ENCODE results near the gene STARD3NL. TPM values are rescaled to one million over a fixed set of nuclear protein-coding genes. Genes with fewer than 3 reads are reported as not detected.
A peak's percentile ranks its signal among the peaks of the same experiment; 100 is the strongest.

STARD3NL gene, protein sequence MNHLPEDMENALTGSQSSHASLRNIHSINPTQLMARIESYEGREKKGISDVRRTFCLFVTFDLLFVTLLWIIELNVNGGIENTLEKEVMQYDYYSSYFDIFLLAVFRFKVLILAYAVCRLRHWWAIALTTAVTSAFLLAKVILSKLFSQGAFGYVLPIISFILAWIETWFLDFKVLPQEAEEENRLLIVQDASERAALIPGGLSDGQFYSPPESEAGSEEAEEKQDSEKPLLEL
- polyA plus RNA-seq (28.3 to 45.1 TPM (median 32.8 TPM) in 3 replicates), polyA minus RNA-seq (5.8 to 17.8 TPM (median 12.1 TPM) in 3 replicates)
- polyA plus RNA-seq (2011; ENCODE audit: low read depth), result 7.7 TPM
- polyA plus RNA-seq (2011; cell fraction: cytosol; rRNA removed), result 24.7 and 39.8 TPM in 2 replicates
- 13.0 and 14.4 TPM in 2 replicates for polyA plus RNA-seq (2011; cell fraction: nucleus; rRNA removed)
- polyA plus RNA-seq (2012; ENCODE audit: low replicate concordance), result 7.9 and 26.4 TPM in 2 replicates
- polyA minus RNA-seq (2011; cell fraction: cytosol; rRNA and poly(A)+ RNA removed), result 11.5 TPM
- 6.1 and 7.9 TPM in 2 replicates for polyA minus RNA-seq (2011; cell fraction: nucleus; rRNA and poly(A)+ RNA removed)

GRCh38 chr7:38178004-38178694 lies at the start of gene STARD3NL:
Gene STARD3NL (plus strand): TSS chr7:38178245. CDS start chr7:38207505, 29,260 bp downstream.
- dilution Hi-C loops (cut with MboI; ENCODE audit: extremely low pct_ligation_motif_present, low sequenced_read_pairs), result no loop called here
- TF ChIP-seq CTCF (optimal IDR thresholded peaks at IDR 0.05 in 1 of 3, IDR thresholded peaks at IDR 0.05 in 1 of 3, conservative IDR thresholded peaks at IDR 0.05 in 1 of 3; ENCODE audit: extremely low read depth in 1 of 3, insufficient read depth in 2 of 3, low read length in 3 of 3) (no peak), EZH2 (IDR thresholded peaks at IDR 0.05; ENCODE audit: low read length) (no peak)

GRCh38 chr7:38129162-38129561 lies 48.9 kb upstream of the STARD3NL start:
- no peak overlapping the region for H3K9ac ChIP-seq (ENCODE audit: control insufficient read depth, extremely low read depth, insufficient read depth, low read length)
- TF ChIP-seq CTCF (optimal IDR thresholded peaks at IDR 0.05 in 1 of 3, IDR thresholded peaks at IDR 0.05 in 1 of 3, conservative IDR thresholded peaks at IDR 0.05 in 1 of 3; ENCODE audit: extremely low read depth in 1 of 3, insufficient read depth in 2 of 3, low read length in 3 of 3) (no peak), EZH2 (IDR thresholded peaks at IDR 0.05; ENCODE audit: low read length) (no peak)
- H3K4me1 ChIP-seq (ENCODE audit: control insufficient read depth, extremely low read depth, insufficient read depth, low read length), result no peaks in the 10 kb centered on the region
- H3K27ac ChIP-seq (ENCODE audit: control insufficient read depth, insufficient read depth, low read length), result no peak overlapping the region
- no peaks in the 10 kb centered on the region for H3K9me3 ChIP-seq (ENCODE audit: control insufficient read depth, low read depth, low read length)
- no peaks in the 10 kb centered on the region for H3K36me3 ChIP-seq (ENCODE audit: control insufficient read depth in 2 of 2, extremely low read depth in 1 of 2, insufficient read depth in 2 of 2, low read length in 2 of 2)
- H2AFZ ChIP-seq (ENCODE audit: control insufficient read depth, low read length), result no peak overlapping the region
- no peaks in the 10 kb centered on the region for H4K20me1 ChIP-seq (ENCODE audit: control insufficient read depth, extremely low read depth, insufficient read depth, low read length)
- no peak overlapping the region for H3K4me3 ChIP-seq (ENCODE audit: control insufficient read depth in 2 of 3, extremely low read depth in 1 of 3, insufficient read depth in 2 of 3, low read depth in 1 of 3, low read length in 3 of 3)
- no peaks in the 10 kb centered on the region for H3K9me1 ChIP-seq (ENCODE audit: control insufficient read depth, extremely low read depth, insufficient read depth, low read length)
- dilution Hi-C loops (cut with MboI; ENCODE audit: extremely low pct_ligation_motif_present, low sequenced_read_pairs), result no loop called here
- no peak overlapping the region for H3K4me2 ChIP-seq (ENCODE audit: control insufficient read depth, extremely low read depth, insufficient read depth, low read depth, low read length)
- FAIRE-seq (no peak), DNase-seq (ENCODE audit: low read depth, low spot score) (no peak)
- H3K79me2 ChIP-seq (ENCODE audit: control insufficient read depth, insufficient read depth, low read length), result no peaks in the 10 kb centered on the region
- H3K27me3 ChIP-seq (ENCODE audit: control insufficient read depth, extremely low read depth, insufficient read depth, low read length), result no peaks in the 10 kb centered on the region

More at GRCh38 chr7:38178004-38178694, at the start of gene STARD3NL:
- DNase-seq (ENCODE audit: low read depth, low spot score) (peak; percentile 95), FAIRE-seq (peak; percentile 95)
- peak within 1 kb of the TSS; percentile 92 for H3K4me2 ChIP-seq (ENCODE audit: control insufficient read depth, extremely low read depth, insufficient read depth, low read depth, low read length)
- no peaks in the 10 kb centered on the region for H3K9me1 ChIP-seq (ENCODE audit: control insufficient read depth, extremely low read depth, insufficient read depth, low read length)
- no peaks in the 10 kb centered on the region for H3K36me3 ChIP-seq (ENCODE audit: control insufficient read depth in 2 of 2, extremely low read depth in 1 of 2, insufficient read depth in 2 of 2, low read length in 2 of 2)
- H2AFZ ChIP-seq (ENCODE audit: control insufficient read depth, low read length), result peak within 1 kb of the TSS; percentile 95
- peak within 1 kb of the TSS; percentile 80 for H3K27ac ChIP-seq (ENCODE audit: control insufficient read depth, insufficient read depth, low read length)
- H3K4me1 ChIP-seq (ENCODE audit: control insufficient read depth, extremely low read depth, insufficient read depth, low read length), result peaks cover 9% of the 10 kb centered on the region
- no peaks in the 10 kb centered on the region for H3K9me3 ChIP-seq (ENCODE audit: control insufficient read depth, low read depth, low read length)
- no peaks in the 10 kb centered on the region for H4K20me1 ChIP-seq (ENCODE audit: control insufficient read depth, extremely low read depth, insufficient read depth, low read length)
- peaks cover 30% of the 10 kb centered on the region for H3K79me2 ChIP-seq (ENCODE audit: control insufficient read depth, insufficient read depth, low read length)
- H3K9ac ChIP-seq (ENCODE audit: control insufficient read depth, extremely low read depth, insufficient read depth, low read length), result peak within 1 kb of the TSS; percentile 83
- no peaks in the 10 kb centered on the region for H3K27me3 ChIP-seq (ENCODE audit: control insufficient read depth, extremely low read depth, insufficient read depth, low read length)
- H3K4me3 ChIP-seq (ENCODE audit: control insufficient read depth in 2 of 3, extremely low read depth in 1 of 3, insufficient read depth in 2 of 3, low read depth in 1 of 3, low read length in 3 of 3), result peak within 1 kb of the TSS; percentile 91 to 93 (median 92)

Data from keratinocyte (primary cell).